ENCODE results near the gene SLC6A13. TPM values are rescaled to one million over a fixed set of nuclear protein-coding genes. Genes with fewer than 3 reads are reported as not detected.

The SLC6A13 gene
- total and polyA plus RNA-seq, 7 donors, result 0.07 to 1.6 (median 0.50) TPM; not detected in 1

DNA sequence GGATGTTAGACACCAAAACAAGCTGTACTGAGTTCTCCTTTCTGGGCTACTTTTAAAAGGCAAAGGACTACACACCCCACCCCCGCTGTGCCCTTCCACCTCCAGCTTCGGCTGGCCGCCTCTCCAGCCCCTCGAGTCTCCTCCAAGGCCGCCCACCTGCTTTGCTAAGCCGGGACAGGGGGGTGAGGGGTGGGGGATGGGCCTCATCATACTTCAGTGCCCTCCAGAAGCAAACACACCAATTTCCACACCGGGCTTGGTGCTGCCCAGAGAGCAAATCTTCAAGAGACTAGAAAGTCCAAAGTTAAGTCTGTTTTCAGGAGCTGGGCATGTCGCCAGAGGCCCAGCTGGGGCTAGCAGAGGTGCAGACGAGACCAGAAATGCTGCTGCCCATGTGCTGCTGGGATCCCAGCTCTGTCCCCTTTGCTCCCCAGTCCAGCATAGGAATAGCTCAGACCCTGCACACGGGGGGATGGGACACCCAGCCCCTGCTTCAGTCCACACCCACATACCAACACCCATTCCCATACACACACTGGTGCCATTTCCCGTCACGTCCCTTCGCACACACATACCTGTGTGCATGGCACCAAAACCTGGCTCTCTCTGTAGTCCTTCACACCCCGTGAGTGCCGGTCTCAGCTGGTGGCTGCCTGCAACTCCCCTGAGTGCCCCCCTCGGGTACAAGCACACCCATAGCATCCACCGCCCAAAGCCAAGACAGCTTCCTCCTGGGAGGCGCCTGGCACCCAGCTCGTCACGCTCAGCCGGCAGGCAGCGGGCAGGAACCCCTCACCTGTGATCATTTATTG, 49.7 kb downstream of the SLC6A13 start:
- no peaks in the 10 kb centered on the region for H3K9me3 ChIP-seq
- DNase-seq (no peak), ATAC-seq (no peak)
- H3K4me1 ChIP-seq, result no peaks in the 10 kb centered on the region
- H3K27ac ChIP-seq, result no peak overlapping the region
- no peak overlapping the region for H3K4me3 ChIP-seq
- TF ChIP-seq, protein P1, sequence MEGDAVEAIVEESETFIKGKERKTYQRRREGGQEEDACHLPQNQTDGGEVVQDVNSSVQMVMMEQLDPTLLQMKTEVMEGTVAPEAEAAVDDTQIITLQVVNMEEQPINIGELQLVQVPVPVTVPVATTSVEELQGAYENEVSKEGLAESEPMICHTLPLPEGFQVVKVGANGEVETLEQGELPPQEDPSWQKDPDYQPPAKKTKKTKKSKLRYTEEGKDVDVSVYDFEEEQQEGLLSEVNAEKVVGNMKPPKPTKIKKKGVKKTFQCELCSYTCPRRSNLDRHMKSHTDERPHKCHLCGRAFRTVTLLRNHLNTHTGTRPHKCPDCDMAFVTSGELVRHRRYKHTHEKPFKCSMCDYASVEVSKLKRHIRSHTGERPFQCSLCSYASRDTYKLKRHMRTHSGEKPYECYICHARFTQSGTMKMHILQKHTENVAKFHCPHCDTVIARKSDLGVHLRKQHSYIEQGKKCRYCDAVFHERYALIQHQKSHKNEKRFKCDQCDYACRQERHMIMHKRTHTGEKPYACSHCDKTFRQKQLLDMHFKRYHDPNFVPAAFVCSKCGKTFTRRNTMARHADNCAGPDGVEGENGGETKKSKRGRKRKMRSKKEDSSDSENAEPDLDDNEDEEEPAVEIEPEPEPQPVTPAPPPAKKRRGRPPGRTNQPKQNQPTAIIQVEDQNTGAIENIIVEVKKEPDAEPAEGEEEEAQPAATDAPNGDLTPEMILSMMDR (IDR thresholded peaks at IDR 0.05), result no peak
- intact Hi-C loops (cut with DNase I), result no loop called here
- 31 to 37% (median 32%) methylated on average over 22 of the region's 22 CpGs for WGBS, 3 donors
- H3K27me3 ChIP-seq (ENCODE audit: insufficient read depth in 3 of 3, low read length in 2 of 3), result peaks cover 0 to 5% (median 0%) of the 10 kb centered on the region in 3 donors
- no peaks in the 10 kb centered on the region for H3K36me3 ChIP-seq (ENCODE audit: insufficient read depth in 1 of 2, low read depth in 1 of 2)

DNA sequence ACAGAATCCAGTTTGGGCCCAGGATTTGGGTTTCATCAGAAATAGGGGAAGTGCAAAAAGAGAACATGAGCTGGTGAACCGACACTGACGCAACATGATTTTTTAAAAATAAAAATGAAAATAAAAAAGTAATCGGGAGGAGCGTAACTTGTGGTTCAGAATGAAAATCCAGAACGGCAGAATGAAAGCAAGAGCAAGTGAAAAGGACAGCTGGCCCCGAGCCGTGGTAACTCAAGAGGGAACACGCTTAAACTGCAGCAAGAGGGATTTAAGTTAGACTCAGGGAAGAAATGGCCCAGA, 50.3 kb downstream of the SLC6A13 start:
- H3K9me3 ChIP-seq, result no peaks in the 10 kb centered on the region
- ATAC-seq (no peak), DNase-seq (no peak)
- no peak overlapping the region for H3K27ac ChIP-seq
- no peaks in the 10 kb centered on the region for H3K36me3 ChIP-seq (ENCODE audit: insufficient read depth in 1 of 2, low read depth in 1 of 2)
- intact Hi-C loops (cut with DNase I), result no loop called here
- peaks cover 0 to 5% (median 0%) of the 10 kb centered on the region in 3 donors for H3K27me3 ChIP-seq (ENCODE audit: insufficient read depth in 3 of 3, low read length in 2 of 3)
- no peaks in the 10 kb centered on the region for H3K4me1 ChIP-seq
- TF ChIP-seq, protein P1 (IDR thresholded peaks at IDR 0.05), result no peak
- no peak overlapping the region for H3K4me3 ChIP-seq
- WGBS, 3 donors, result 46 to 57% (median 50%) methylated on average over 8 of the region's 8 CpGs

DNA sequence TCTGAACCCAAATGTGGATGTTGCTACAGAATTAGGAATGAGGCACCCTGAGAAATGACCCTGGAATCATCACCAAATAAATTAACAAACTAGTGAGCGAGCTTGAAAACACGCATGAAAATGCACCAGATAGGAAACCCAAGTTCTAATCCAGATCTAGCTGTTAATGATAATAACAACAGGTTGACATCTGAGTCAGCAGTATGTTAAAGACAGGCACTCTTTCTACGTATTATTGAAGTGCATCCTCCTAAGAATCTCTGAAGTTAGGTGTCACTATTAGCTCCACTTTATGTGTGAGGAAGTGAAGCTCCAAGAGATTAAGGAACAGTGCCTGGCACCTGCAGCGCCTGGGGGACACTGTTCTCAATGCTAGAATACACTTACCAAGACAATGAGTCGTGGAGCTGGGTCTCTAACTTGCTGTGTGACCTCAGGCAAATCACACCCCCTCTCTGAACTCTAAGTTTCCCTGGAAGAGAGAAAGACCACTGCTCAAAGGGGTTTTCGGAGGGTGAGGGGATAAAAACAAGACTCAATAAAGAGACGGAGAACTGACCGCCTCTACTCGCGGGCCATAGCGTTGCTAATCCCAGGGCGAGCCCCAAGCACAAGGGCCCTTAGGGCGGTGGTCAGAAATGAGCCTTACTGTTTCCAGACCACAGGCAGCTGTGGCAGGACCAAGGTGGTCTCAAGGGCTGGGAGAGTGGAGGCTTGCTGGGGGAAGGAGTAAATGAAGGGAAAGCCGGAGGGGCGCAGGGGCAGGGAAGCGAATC, 50.8 kb downstream of the SLC6A13 start:
- Histone ChIP-seq H3K4me3 (no peak overlapping the region), H3K4me1 (no peaks in the 10 kb centered on the region), H3K27ac (no peak overlapping the region), H3K36me3 (ENCODE audit: insufficient read depth in 1 of 2, low read depth in 1 of 2) (no peaks in the 10 kb centered on the region), H3K9me3 (no peaks in the 10 kb centered on the region), H3K27me3 (ENCODE audit: insufficient read depth in 3 of 3, low read length in 2 of 3) (peaks cover 0 to 5% (median 0%) of the 10 kb centered on the region in 3 donors)
- no peak for ATAC-seq
- intact Hi-C loops (cut with DNase I), result no loop called here
- TF ChIP-seq, protein P1 (IDR thresholded peaks at IDR 0.05), result no peak
- 83 to 90% (median 84%) methylated on average over 16 of the region's 16 CpGs for WGBS, 3 donors
- no peak for DNase-seq

DNA sequence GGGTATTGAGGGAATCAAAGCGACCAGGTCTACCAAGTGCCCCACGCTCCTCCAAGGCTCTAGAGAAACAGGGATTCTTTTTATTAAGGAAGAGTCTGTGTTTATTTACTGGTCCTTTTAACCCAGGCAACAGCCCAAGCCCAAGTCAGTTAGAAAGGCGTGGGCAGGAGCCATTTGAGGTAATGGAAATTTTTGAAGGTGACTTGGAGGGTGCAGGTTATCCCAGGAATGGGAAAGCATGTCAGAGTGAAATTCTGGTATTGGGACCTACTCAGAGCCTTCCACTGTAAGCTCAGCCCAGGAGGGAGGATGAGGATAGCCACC, 51.5 kb downstream of the SLC6A13 start:
- TF ChIP-seq, protein P1 (IDR thresholded peaks at IDR 0.05), result no peak
- DNase-seq, result no peak
- Histone ChIP-seq H3K36me3 (ENCODE audit: insufficient read depth in 1 of 2, low read depth in 1 of 2) (no peaks in the 10 kb centered on the region), H3K4me3 (no peak overlapping the region), H3K4me1 (no peaks in the 10 kb centered on the region), H3K9me3 (no peaks in the 10 kb centered on the region), H3K27me3 (ENCODE audit: insufficient read depth in 3 of 3, low read length in 2 of 3) (peaks cover 0 to 5% (median 0%) of the 10 kb centered on the region in 3 donors), H3K27ac (no peak overlapping the region)
- ATAC-seq, result no peak
- WGBS, 3 donors, result 91 to 96% (median 93%) methylated on average over 3 of the region's 3 CpGs
- intact Hi-C loops (cut with DNase I), result no loop called here
